Right lobe of liver (tissue), 6 donors: Measurements from ENCODE around the gene PA2G4. TPM values are rescaled to one million over a fixed set of nuclear protein-coding genes. Genes with fewer than 3 reads are reported as not detected.
A peak's percentile ranks its signal among the peaks of the same experiment; 100 is the strongest.

ENCODE experiments used
- ATAC-seq, 4 donors: fragments of 200-7000 bp; cut with Tn5 transposase; one replicate each; pipeline ENCODE4 v1.9.1; 2020; ENCODE audit warnings: mild to moderate bottlenecking in 4 of 4, moderate library complexity in 4 of 4
- DNase-seq, 3 donors: peaks; one replicate each; pipeline ENCODE4 v3.0.0-alpha.2; 2020
- H3K27ac ChIP-seq, 3 donors: fragments of 200-600 bp; one replicate each; pipeline ENCODE4 v1.8.0; 2022
- H3K27me3 ChIP-seq, 2 donors: fragments of 200-600 bp; one replicate each; pipeline ENCODE4 v1.8.0; 2022
- H3K36me3 ChIP-seq, 4 donors: fragments of 200-600 bp; sonication (generic) in 1 of 4; one replicate each; pipeline versions ENCODE4 v1.5.1 to v1.8.0; 2017 to 2022; ENCODE audit warnings: control low read depth in 1 of 4
- H3K4me1 ChIP-seq, 4 donors: fragments of 200-600 bp; sonication (generic) in 1 of 4; one replicate each; pipeline versions ENCODE4 v1.5.1 to v1.8.0; 2017 to 2022; ENCODE audit warnings: control low read depth in 1 of 4
- H3K4me3 ChIP-seq, 3 donors: fragments of 200-600 bp; one replicate each; pipeline ENCODE4 v1.8.0; 2022
- H3K9me3 ChIP-seq, 4 donors: fragments of 200-600 bp; sonication (generic) in 1 of 4; one replicate each; pipeline versions ENCODE4 v1.5.1 to v1.8.0; 2017 to 2022; ENCODE audit warnings: control low read depth in 1 of 4
- CTCF ChIP-seq, 4 donors: fragments of 200-600 bp in 3 of 4; fragments of 450-650 bp in 1 of 4; IDR thresholded peaks; one replicate each; pipeline versions ENCODE4 v1.5.1 to v1.8.0; 2016 to 2022; ENCODE audit warnings: antibody characterized with exemption in 4 of 4, mild to moderate bottlenecking in 2 of 4
- POLR2A ChIP-seq: fragments of 450-650 bp; IDR thresholded peaks from one replicate; pipeline ENCODE4 v1.6.1; 2017; ENCODE audit warnings: antibody characterized with exemption, mild to moderate bottlenecking
- WGBS: methylation state at CpG from one replicate; pipeline ENCODE4 v1.1.6; 2018; ENCODE audit warnings: low coverage, low lambda C conversion rate; ENCODE audit not compliant: insufficient coverage; ENCODE audit errors: missing lambda C conversion rate; 5-methylcytosine and 5-hydroxymethylcytosine counted together
- intact Hi-C, 2 donors: fragments of 100-400 bp; cut with DNase I; formaldehyde crosslinking; loops; one replicate each; pipeline versions ENCODE4 v1.11.2 to v1.14.1; 2022
- total RNA-seq, 6 experiments: library from RNA; depleted of rRNA in 2 of 6; stranded (reverse); fragments of >200 nt in 2 of 6; fragmentation: NEBNext Ultra II Directional in 3 of 6; extraction: Animal tissue kit (Norgen Biotek cat#: 25700) in 3 of 6; gene quantifications; one replicate each; pipeline versions ENCODE4 v1.1.0 to v1.2.4, GENCODE V29; 2016 to 2023
- donor health status: DM: no; HTN: yes; CAD: no.
- donor health status: DM: no; HTN: no; CAD: no.
- donor health status: DM: no; HTN: no; CAD: no.
- donor health status: DM: no; HTN: yes; CAD: no.
- donor health status: DM: no; HTN: yes; CAD: no.

The PA2G4 gene
- total RNA-seq, 6 experiments from 2014 or later = 29.7 to 82.4 (median 36.6) TPM

- WGBS = 88% methylated on average over 12 of the region's 14 CpGs
- intact Hi-C loops = loop anchor here (5.0 to 10.0 kb wide), 2 partner anchors 54 to 56 kb away; partner anchors contain the start of gene RPS26 (in 1 of the 2)
- ATAC-seq (no peak), DNase-seq (no peak)
- H3K27me3 ChIP-seq = no peaks in the 10 kb centered on the region
- H3K4me1 ChIP-seq = peaks cover 0 to 17% (median 3%) of the 10 kb centered on the region in 4 donors
- no peak overlapping the region for H3K27ac ChIP-seq
- no peaks in the 10 kb centered on the region for H3K9me3 ChIP-seq
- TF ChIP-seq CTCF (IDR thresholded peaks at IDR 0.05) (no peak), POLR2A (no peak)
- H3K4me3 ChIP-seq = no peak overlapping the region
- peaks cover 0 to 68% (median 31%) of the 10 kb centered on the region in 4 donors for H3K36me3 ChIP-seq
These were observed 3.3 kb upstream of the PA2G4 start for GRCh38 chr12:56101045-56101444.

- intact Hi-C loops = loop anchor here (5.0 to 10.0 kb wide), 2 partner anchors 55 to 58 kb away; partner anchors contain the start of gene RPS26 (in 1 of the 2)
- Histone ChIP-seq H3K27ac (no peak overlapping the region), H3K4me3 (no peak overlapping the region), H3K9me3 (no peaks in the 10 kb centered on the region), H3K4me1 (peaks cover 0 to 19% (median 4%) of the 10 kb centered on the region in 4 donors), H3K27me3 (no peaks in the 10 kb centered on the region), H3K36me3 (peaks cover 2 to 64% (median 25%) of the 10 kb centered on the region in 4 donors)
- no peak for DNase-seq
- no peak for TF ChIP-seq POLR2A
- no peak for TF ChIP-seq CTCF (IDR thresholded peaks at IDR 0.05)
- ATAC-seq = no peak
- 57% methylated on average over 1 of the region's 1 CpG for WGBS
These were observed 1.7 kb upstream of the PA2G4 start for GRCh38 chr12:56102683-56103065.

GRCh38 chr12:56103066-56103711 is 1.2 kb upstream of the PA2G4 start:
- DNase-seq (no peak), ATAC-seq (no peak)
- Histone ChIP-seq H3K27ac (peak overlapping the region in 1 of 3 donors; percentile 64), H3K27me3 (no peaks in the 10 kb centered on the region), H3K36me3 (peaks cover 6 to 64% (median 25%) of the 10 kb centered on the region in 4 donors), H3K4me3 (peak overlapping the region in 1 of 3 donors; percentile 69), H3K9me3 (no peaks in the 10 kb centered on the region), H3K4me1 (peaks cover 0 to 19% (median 4%) of the 10 kb centered on the region in 4 donors)
- intact Hi-C loops = loop anchor here (5.0 to 10.0 kb wide), 2 partner anchors 56 to 58 kb away; partner anchors contain the start of gene RPS26 (in 1 of the 2)
- TF ChIP-seq POLR2A = no peak
- no peak for TF ChIP-seq CTCF (IDR thresholded peaks at IDR 0.05)
- WGBS = 37% methylated on average over 6 of the region's 6 CpGs

GRCh38 chr12:56103823-56104108 is 593 bp upstream of the PA2G4 start:
- WGBS = 1% methylated on average over 8 of the region's 8 CpGs

More at GRCh38 chr12:56103823-56104108, 593 bp upstream of the PA2G4 start:
- peaks cover 0 to 19% (median 4%) of the 10 kb centered on the region in 4 donors for H3K4me1 ChIP-seq
- intact Hi-C loops = loop anchor here (5.0 to 10.0 kb wide), 2 partner anchors 56 to 59 kb away; partner anchors contain the start of gene RPS26 (in 1 of the 2)
- TF ChIP-seq POLR2A = no peak
- ATAC-seq = no peak
- peaks cover 6 to 64% (median 25%) of the 10 kb centered on the region in 4 donors for H3K36me3 ChIP-seq
- no peak for DNase-seq
- H3K27ac ChIP-seq = peak overlapping the region; percentile 64
- peak overlapping the region; percentile 58 to 89 (median 69) for H3K4me3 ChIP-seq
- no peaks in the 10 kb centered on the region for H3K27me3 ChIP-seq
- no peaks in the 10 kb centered on the region for H3K9me3 ChIP-seq
